GM12878 (cell line): ENCODE measurements around the gene FAM221B. TPM values are rescaled to one million over a fixed set of nuclear protein-coding genes. Genes with fewer than 3 reads are reported as not detected.

Experiments used
- ATAC-seq: fragments of 200-7000 bp; cut with Tn5 transposase; 3 replicates; pipeline ENCODE4 v1.9.1; 2020; ENCODE audit warnings: mild to moderate bottlenecking, moderate library complexity
- BruUV-seq: library from RNA; stranded (reverse); fragments of 400-500 nt; replicated peaks from 2 replicates; lab custom pipeline; 2021; lab: Mats Ljungman, UMichigan
- CTCF ChIA-PET: fragments of 300-600 bp; sonication (Branson Sonifier 250); formaldehyde crosslinking; extraction: SDS; loops from one replicate; lab custom pipeline; 2021; ENCODE audit warnings: inconsistent platforms; lab: Yijun Ruan, JAX
- POLR2A ChIA-PET: fragments of 350-600 bp; formaldehyde crosslinking; extraction: SDS; loops from one replicate; lab custom pipeline; 2021; ENCODE audit warnings: inconsistent platforms; lab: Charles Lee
- RAD21 ChIA-PET: fragments of 300-600 bp; sonication (Branson Sonifier 250); formaldehyde crosslinking; loops from one replicate; lab custom pipeline; 2023; ENCODE audit warnings: antibody characterized with exemption; ENCODE audit not compliant: unreplicated experiment; lab: Charles Lee
- SMC1A ChIA-PET: fragments of 300-600 bp; sonication (Branson Sonifier 250); formaldehyde crosslinking; loops from one replicate; lab custom pipeline; 2023; ENCODE audit not compliant: unreplicated experiment, uncharacterized antibody; lab: Charles Lee
- DNase-seq: peaks from one replicate; pipeline ENCODE4 v3.0.0-alpha.2; 2011; ENCODE audit warnings: low read depth, low spot score
- FAIRE-seq: peaks from 3 replicates; lab custom pipeline; 2011; peaks lifted over from hg19 to GRCh38; lab: Jason Lieb, UNC
- H2AFZ ChIP-seq: 2 replicates; pipeline ENCODE4 v1.6.0; 2011; ENCODE audit warnings: low read depth, low read length, control low read depth; ENCODE audit not compliant: control insufficient read depth
- H3K27ac ChIP-seq: 2 replicates; pipeline ENCODE4 v1.5.1; 2011; ENCODE audit warnings: control low read depth; ENCODE audit not compliant: control insufficient read depth, insufficient read depth
- H3K27me3 ChIP-seq, 2 experiments: replicated peaks in 1 of 2; 2 replicates each; pipeline versions ENCODE4 v1.6.0 to v1.6.1; 2011; ENCODE audit warnings: low read length in 1 of 2; ENCODE audit not compliant: control insufficient read depth in 2 of 2, insufficient read depth in 2 of 2
- H3K36me3 ChIP-seq, 2 experiments: 2 replicates each; pipeline ENCODE4 v1.5.1; 2011; ENCODE audit warnings: low read length in 1 of 2; ENCODE audit not compliant: control insufficient read depth in 2 of 2, insufficient read depth in 2 of 2
- H3K4me1 ChIP-seq: 2 replicates; pipeline ENCODE4 v1.6.1; 2011; ENCODE audit warnings: mild to moderate bottlenecking, low read length, moderate library complexity, mixed read lengths; ENCODE audit not compliant: control insufficient read depth, insufficient read depth
- H3K4me2 ChIP-seq: 2 replicates; pipeline ENCODE4 v1.6.0; 2011; ENCODE audit warnings: control low read depth; ENCODE audit not compliant: control insufficient read depth, insufficient read depth
- H3K4me3 ChIP-seq: fragments of 200-600 bp; sonication (generic); 2 replicates; pipeline ENCODE4 v1.5.1; 2016
- H3K79me2 ChIP-seq: 2 replicates; pipeline ENCODE4 v1.6.0; 2011; ENCODE audit warnings: low read length; ENCODE audit not compliant: control insufficient read depth, insufficient read depth
- H3K9ac ChIP-seq: 2 replicates; pipeline ENCODE4 v1.8.0; 2011; ENCODE audit warnings: low read length, control low read depth, mixed read lengths; ENCODE audit not compliant: control insufficient read depth, insufficient read depth
- H3K9me3 ChIP-seq: replicated peaks from 3 replicates; pipeline ENCODE4 v1.5.1; 2011; ENCODE audit warnings: mild to moderate bottlenecking, low read length; ENCODE audit not compliant: control insufficient read depth, insufficient read depth
- H4K20me1 ChIP-seq: 2 replicates; pipeline ENCODE4 v1.6.0; 2011; ENCODE audit not compliant: control insufficient read depth, insufficient read depth
- ASH2L ChIP-seq: fragments of 300-600, 200-600 bp; sonication (generic); IDR thresholded peaks from 2 replicates; pipeline ENCODE4 v1.6.1; 2017; ENCODE audit warnings: low read depth, mild to moderate bottlenecking, borderline replicate concordance
- CBX5 ChIP-seq: sonication (generic); IDR thresholded peaks from 2 replicates; pipeline ENCODE4 v1.6.1; 2016; ENCODE audit warnings: low read depth, moderate library complexity, mild to moderate bottlenecking, inconsistent platforms
- CHD1 ChIP-seq: IDR thresholded peaks from 2 replicates; pipeline ENCODE4 v1.6.1; 2012; ENCODE audit warnings: low read depth, low read length, improper control_type of control experiment
- EGR1 ChIP-seq, 2 experiments: IDR thresholded peaks; 1 replicate in 1 of 2; 2 replicates in 1 of 2; pipeline ENCODE4 v1.6.1; 2011 to 2012; ENCODE audit warnings: low read depth in 2 of 2, low read length in 2 of 2, borderline replicate concordance in 1 of 2, mild to moderate bottlenecking in 1 of 2, moderate library complexity in 1 of 2
- HDGF ChIP-seq: fragments of 450-650 bp; IDR thresholded peaks from 2 replicates; pipeline ENCODE4 v1.6.1; 2016; ENCODE audit warnings: antibody characterized with exemption
- PBX3 ChIP-seq: IDR thresholded peaks from 2 replicates; pipeline ENCODE4 v1.6.1; 2011; ENCODE audit warnings: mild to moderate bottlenecking, low read depth, low read length, moderate library complexity; ENCODE audit not compliant: insufficient replicate concordance
- RAD51 ChIP-seq: fragments of 450-650 bp; IDR thresholded peaks from 2 replicates; pipeline ENCODE4 v1.6.1; 2016; ENCODE audit warnings: moderate library complexity, mild to moderate bottlenecking, inconsistent platforms
- RELA ChIP-seq: fragments of 450-650 bp; IDR thresholded peaks from 2 replicates; pipeline ENCODE4 v1.8.0; 2014; ENCODE audit warnings: borderline replicate concordance; ENCODE audit not compliant: partially characterized antibody
- ZNF207 ChIP-seq: fragments of 450-650 bp; IDR thresholded peaks from 2 replicates; pipeline ENCODE4 v1.6.1; 2014; ENCODE audit warnings: antibody characterized with exemption, mild to moderate bottlenecking, borderline replicate concordance
- ZNF592 ChIP-seq: fragments of 450-650 bp; IDR thresholded peaks from 2 replicates; pipeline ENCODE4 v1.6.1; 2017; ENCODE audit warnings: mild to moderate bottlenecking, moderate library complexity
- WGBS: methylation state at CpG from one replicate; pipeline ENCODE4 v1.1.6; 2016; ENCODE audit warnings: low lambda C conversion rate; ENCODE audit not compliant: insufficient replicate concordance, insufficient coverage; ENCODE audit errors: missing lambda C conversion rate; 5-methylcytosine and 5-hydroxymethylcytosine counted together
- in situ Hi-C: fragments of 300-500 bp; cut with MboI; formaldehyde crosslinking; loops from 9 replicates; pipeline ENCODE4 v1.14.3; 2018; ENCODE audit warnings: mixed read lengths
- intact Hi-C: fragments of 100-400 bp; cut with micrococcal nuclease; formaldehyde crosslinking; loops from one replicate; pipeline ENCODE4 v1.14.2; 2022; ENCODE audit not compliant: unreplicated experiment
- polyA plus RNA-seq, 11 experiments: library from polyadenylated mRNA; depleted of rRNA in 4 of 11; unstranded in 6 of 11; stranded (reverse) in 5 of 11; fragments of >200 nt; fragmentation: Nextera tagmentation in 4 of 11; fragmentation: Illumina TruSeq in 1 of 11; extraction: Ambion mirVana in 4 of 11; extraction: Trizol in 1 of 11; gene quantifications; 1 replicate in 1 of 11; 2 replicates in 10 of 11; pipeline versions ENCODE4 v1.2.1 to v1.2.3, GENCODE V29; 2011 to 2016; ENCODE audit warnings: inconsistent platforms in 2 of 11, missing spikeins in 2 of 11, low read depth in 1 of 11
- total RNA-seq, 4 experiments: library from RNA; depleted of rRNA in 3 of 4; stranded (reverse); fragments of >200 nt in 3 of 4; fragmentation: Illumina TruSeq in 1 of 4; extraction: Trizol in 1 of 4; gene quantifications; 2 replicates each; pipeline versions ENCODE4 v1.2.1 to v1.2.3, GENCODE V29; 2013 to 2021

Gene FAM221B
- total and polyA plus RNA-seq, 10 of the 15 experiments (the other 5 are each of a cell fraction or from before 2014, with no cell fraction given) = 0.02 to 0.12 (median 0.04) TPM; not detected in 5

GRCh38 chr9:35771943-35772342 is 56.6 kb downstream of the FAM221B start:
- H3K27ac ChIP-seq = no peak overlapping the region
- DNase-seq = no peak
- CTCF ChIA-PET = interaction anchor here (0.9 to 4.7 kb wide), 12 partner anchors 10 to 110 kb away, joined by 3 to 23 read pairs (median 3); partner anchors contain the start of genes GBA2 and RGP1
- H3K9ac ChIP-seq = no peak overlapping the region
- H3K4me3 ChIP-seq = no peak overlapping the region
- intact Hi-C loops = no loop called here
- H3K9me3 ChIP-seq = no peaks in the 10 kb centered on the region
- H3K4me1 ChIP-seq = no peaks in the 10 kb centered on the region
- RAD21 ChIA-PET = no interaction called here
- no peak for ATAC-seq
- H3K36me3 ChIP-seq = peaks cover 0 to 3% of the 10 kb centered on the region in 2 experiments; a peak in 1 of 4 replicates
- 71% methylated on average over 3 of the region's 3 CpGs for WGBS
- no peaks in the 10 kb centered on the region for H4K20me1 ChIP-seq
- H2AFZ ChIP-seq = no peak overlapping the region
- SMC1A ChIA-PET = interaction anchor here (0.9 to 1.7 kb wide), 5 partner anchors 10 to 125 kb away, joined by 3 to 5 read pairs (median 3); no protein-coding TSS in a partner anchor
- H3K4me2 ChIP-seq = no peak overlapping the region
- no peak for FAIRE-seq
- in situ Hi-C loops = no loop called here
- TF ChIP-seq ASH2L (no peak), CBX5 (no peak), EGR1 (IDR thresholded peaks at IDR 0.05; ENCODE audit: borderline replicate concordance in 1 of 2, low read depth in 2 of 2, low read length in 2 of 2) (no peak), PBX3 (no peak), ZNF592 (no peak), HDGF (no peak), RAD51 (no peak), CHD1 (no peak), RELA (no peak), ZNF207 (no peak)
- TF ChIP-seq, all 136 proteins: peak for 0
- BruUV-seq = no TSS peak
- POLR2A ChIA-PET = interaction anchor here (0.7 kb wide), 1 partner anchor 99 kb away, joined by 4 read pairs; no protein-coding TSS in a partner anchor
- peaks cover 2% of the 10 kb centered on the region; the same call in 1 of the 2 replicates for H3K79me2 ChIP-seq
- H3K27me3 ChIP-seq = no peaks in the 10 kb centered on the region
